OCI-LY1 (cell line): ENCODE measurements around the gene ATP8B3.

ENCODE experiments used
- H2AFZ ChIP-seq: fragments of 200-600 bp; sonication (generic), shearing (Covaris generic); 2 replicates; pipeline ENCODE4 v1.6.0; 2014; ENCODE audit warnings: antibody characterized with exemption, mild to moderate bottlenecking, low read length
- H3F3A ChIP-seq: fragments of 200-600 bp; sonication (generic), shearing (Covaris generic); 2 replicates; pipeline ENCODE4 v1.6.0; 2014; ENCODE audit warnings: mild to moderate bottlenecking, antibody characterized with exemption, low read length, moderate library complexity; ENCODE audit not compliant: insufficient read depth
- H3K27ac ChIP-seq: fragments of 200-600 bp; sonication (generic); 2 replicates; pipeline ENCODE4 v1.5.1; 2014; ENCODE audit warnings: low read length, mixed run types, mild to moderate bottlenecking, low read depth; ENCODE audit not compliant: poor library complexity, severe bottlenecking
- H3K27me3 ChIP-seq: fragments of 200-600 bp; sonication (generic); 2 replicates; pipeline ENCODE4 v1.6.0; 2014; ENCODE audit warnings: antibody characterized with exemption, mild to moderate bottlenecking, low read length, moderate library complexity; ENCODE audit not compliant: insufficient read depth
- H3K36me3 ChIP-seq: fragments of 200-600 bp; sonication (generic); 2 replicates; pipeline ENCODE4 v1.6.1; 2014; ENCODE audit warnings: mild to moderate bottlenecking, antibody characterized with exemption, low read length, moderate library complexity, mixed read lengths; ENCODE audit not compliant: insufficient read depth
- H3K4me1 ChIP-seq: fragments of 200-600 bp; sonication (generic); 2 replicates; pipeline ENCODE4 v1.5.1; 2014; ENCODE audit warnings: mild to moderate bottlenecking, low read length, moderate library complexity; ENCODE audit not compliant: insufficient read depth, severe bottlenecking
- H3K4me2 ChIP-seq: fragments of 200-600 bp; sonication (generic), shearing (Covaris generic); 2 replicates; pipeline ENCODE4 v1.6.1; 2014; ENCODE audit warnings: low read length
- H3K4me3 ChIP-seq: fragments of 200-600 bp; sonication (generic); 2 replicates; pipeline ENCODE4 v1.5.1; 2014; ENCODE audit warnings: low read length, low read depth, mild to moderate bottlenecking, mixed read lengths; ENCODE audit not compliant: poor library complexity, severe bottlenecking
- H3K79me2 ChIP-seq: fragments of 200-600 bp; shearing (Covaris generic); 2 replicates; pipeline ENCODE4 v1.6.1; 2016; ENCODE audit warnings: mixed run types, low read length, mixed read lengths; ENCODE audit not compliant: insufficient read depth
- H3K9ac ChIP-seq: fragments of 200-600 bp; sonication (generic), shearing (Covaris generic); 2 replicates; pipeline ENCODE4 v1.6.1; 2014; ENCODE audit warnings: mild to moderate bottlenecking, low read length, mixed read lengths
- H3K9me2 ChIP-seq: fragments of 200-600 bp; sonication (generic), shearing (Covaris generic); 2 replicates; pipeline ENCODE4 v1.6.1; 2014; ENCODE audit warnings: low read depth, mild to moderate bottlenecking, low read length, mixed read lengths
- H3K9me3 ChIP-seq: fragments of 200-600 bp; shearing (Covaris generic); 2 replicates; pipeline ENCODE4 v1.6.1; 2014; ENCODE audit warnings: low read length, mixed read lengths
- H4K20me1 ChIP-seq: fragments of 200-600 bp; sonication (generic), shearing (Covaris generic); 2 replicates; pipeline ENCODE4 v1.6.0; 2016; ENCODE audit warnings: mild to moderate bottlenecking, low read length; ENCODE audit not compliant: insufficient read depth
- EZH2 ChIP-seq: fragments of 200-600 bp; sonication (generic), shearing (Covaris generic); IDR thresholded peaks from 2 replicates; pipeline ENCODE4 v1.8.0; 2017; ENCODE audit warnings: borderline replicate concordance, mixed run types, mild to moderate bottlenecking, antibody characterized with exemption, low read length, moderate library complexity, mixed read lengths
- TF ChIP-seq, protein P1 (sequence below): fragments of 200-600 bp; sonication (generic), shearing (Covaris generic); IDR thresholded peaks from 2 replicates; pipeline ENCODE4 v1.5.1; 2017; ENCODE audit warnings: mild to moderate bottlenecking, antibody characterized with exemption, low read length, moderate library complexity, mixed read lengths

ATP8B3 gene

DNA sequence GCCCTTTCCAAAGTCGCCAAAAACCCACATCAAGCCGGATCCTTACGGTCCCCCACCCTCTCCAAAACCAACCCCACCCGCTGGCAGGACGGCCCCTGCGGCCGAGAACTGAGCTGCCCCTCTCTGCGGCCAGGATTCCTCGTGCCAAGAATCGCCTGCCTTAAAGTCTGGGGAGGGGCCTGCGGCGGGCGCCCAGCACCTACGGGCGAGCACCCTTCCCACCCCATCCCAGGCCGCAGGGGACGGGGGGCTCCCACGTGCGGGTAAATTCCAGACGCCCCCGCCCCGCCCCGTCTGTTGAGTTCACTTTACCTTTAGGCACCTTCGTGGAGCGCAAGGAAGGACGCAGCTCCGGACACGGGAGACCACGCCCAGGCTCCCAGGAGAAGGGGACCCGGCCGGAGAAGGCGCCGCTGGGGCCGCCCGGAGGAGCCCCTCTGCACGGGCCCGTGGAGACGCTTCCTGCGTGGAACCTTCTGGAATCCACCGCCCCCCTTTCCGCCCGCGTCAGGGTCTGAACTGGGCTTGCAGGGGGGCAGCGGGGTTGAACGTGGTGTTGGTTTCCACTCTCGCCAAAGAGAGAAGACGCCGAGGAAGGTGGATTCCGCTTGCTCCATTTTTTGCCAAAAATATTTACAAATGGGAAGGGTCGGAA is 36.0 kb downstream of the ATP8B3 start:
- Histone ChIP-seq H3K79me2 (no peaks in the 10 kb centered on the region), H3K36me3 (no peaks in the 10 kb centered on the region; the same call in 1 of the 2 replicates), H3K4me2 (no peak overlapping the region), H3K4me3 (no peak overlapping the region), H3K9me3 (peaks cover 3% of the 10 kb centered on the region), H3K4me1 (no peaks in the 10 kb centered on the region), H3K27me3 (peaks cover 6% of the 10 kb centered on the region; the same call in 1 of the 2 replicates), H4K20me1 (no peaks in the 10 kb centered on the region), H3F3A (no peaks in the 10 kb centered on the region), H3K27ac (no peak overlapping the region), H3K9me2 (no peaks in the 10 kb centered on the region), H3K9ac (no peak overlapping the region), H2AFZ (no peak overlapping the region)
- TF ChIP-seq EZH2, result no peak

- no peaks in the 10 kb centered on the region; the same call in 1 of the 2 replicates for H3K36me3 ChIP-seq
- H3K27ac ChIP-seq, result no peak overlapping the region
- peaks cover 11% of the 10 kb centered on the region; the same call in 1 of the 2 replicates for H3K27me3 ChIP-seq
- H3K4me3 ChIP-seq, result no peak overlapping the region
- no peaks in the 10 kb centered on the region for H3K9me2 ChIP-seq
- no peaks in the 10 kb centered on the region for H3F3A ChIP-seq
- H3K9ac ChIP-seq, result no peak overlapping the region
- H3K9me3 ChIP-seq, result peaks cover 9% of the 10 kb centered on the region
- H2AFZ ChIP-seq, result no peak overlapping the region
- no peak overlapping the region for H3K4me2 ChIP-seq
- H4K20me1 ChIP-seq, result no peaks in the 10 kb centered on the region
- no peaks in the 10 kb centered on the region for H3K79me2 ChIP-seq
- TF ChIP-seq, protein P1, sequence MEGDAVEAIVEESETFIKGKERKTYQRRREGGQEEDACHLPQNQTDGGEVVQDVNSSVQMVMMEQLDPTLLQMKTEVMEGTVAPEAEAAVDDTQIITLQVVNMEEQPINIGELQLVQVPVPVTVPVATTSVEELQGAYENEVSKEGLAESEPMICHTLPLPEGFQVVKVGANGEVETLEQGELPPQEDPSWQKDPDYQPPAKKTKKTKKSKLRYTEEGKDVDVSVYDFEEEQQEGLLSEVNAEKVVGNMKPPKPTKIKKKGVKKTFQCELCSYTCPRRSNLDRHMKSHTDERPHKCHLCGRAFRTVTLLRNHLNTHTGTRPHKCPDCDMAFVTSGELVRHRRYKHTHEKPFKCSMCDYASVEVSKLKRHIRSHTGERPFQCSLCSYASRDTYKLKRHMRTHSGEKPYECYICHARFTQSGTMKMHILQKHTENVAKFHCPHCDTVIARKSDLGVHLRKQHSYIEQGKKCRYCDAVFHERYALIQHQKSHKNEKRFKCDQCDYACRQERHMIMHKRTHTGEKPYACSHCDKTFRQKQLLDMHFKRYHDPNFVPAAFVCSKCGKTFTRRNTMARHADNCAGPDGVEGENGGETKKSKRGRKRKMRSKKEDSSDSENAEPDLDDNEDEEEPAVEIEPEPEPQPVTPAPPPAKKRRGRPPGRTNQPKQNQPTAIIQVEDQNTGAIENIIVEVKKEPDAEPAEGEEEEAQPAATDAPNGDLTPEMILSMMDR, result peak; percentile 60
- no peak for TF ChIP-seq EZH2
- H3K4me1 ChIP-seq, result no peaks in the 10 kb centered on the region
Observed at GRCh38 chr19:1774989-1775772, 36.9 kb downstream of the ATP8B3 start.

DNA sequence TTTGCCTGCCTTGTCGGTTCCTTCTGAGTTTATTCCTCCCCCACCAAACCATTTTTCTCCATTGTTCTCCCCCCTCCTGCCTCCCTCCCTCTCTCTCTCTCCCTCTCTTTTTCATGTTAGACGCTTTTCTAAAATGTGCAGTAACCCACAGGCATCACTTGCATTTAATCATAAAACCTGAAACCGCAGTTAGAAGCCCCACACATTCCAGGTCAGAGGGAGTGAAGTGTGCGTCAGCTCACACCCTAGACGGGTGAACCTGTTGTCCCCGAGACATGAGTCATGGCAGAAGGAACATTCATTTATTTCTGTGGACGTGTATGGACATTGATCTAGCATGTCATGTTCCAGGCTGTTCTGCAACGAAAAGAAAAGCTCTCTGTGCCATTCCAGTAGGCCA is 38.9 kb downstream of the ATP8B3 start:
- H2AFZ ChIP-seq, result no peak overlapping the region
- TF ChIP-seq, protein P1, result no peak
- no peak for TF ChIP-seq EZH2

More for the DNA sequence above, 38.9 kb downstream of the ATP8B3 start:
- Histone ChIP-seq H3K4me3 (no peak overlapping the region), H3K4me2 (no peak overlapping the region), H3K27me3 (peaks cover 11% of the 10 kb centered on the region; the same call in 1 of the 2 replicates), H4K20me1 (no peaks in the 10 kb centered on the region), H3K9me2 (no peaks in the 10 kb centered on the region), H3K27ac (no peak overlapping the region), H3K9me3 (peaks cover 9% of the 10 kb centered on the region), H3K36me3 (no peaks in the 10 kb centered on the region; the same call in 1 of the 2 replicates), H3F3A (no peaks in the 10 kb centered on the region), H3K79me2 (no peaks in the 10 kb centered on the region), H3K4me1 (no peaks in the 10 kb centered on the region), H3K9ac (no peak overlapping the region)
